ENCODE results near the gene PCNX2.

PCNX2 gene

DNA sequence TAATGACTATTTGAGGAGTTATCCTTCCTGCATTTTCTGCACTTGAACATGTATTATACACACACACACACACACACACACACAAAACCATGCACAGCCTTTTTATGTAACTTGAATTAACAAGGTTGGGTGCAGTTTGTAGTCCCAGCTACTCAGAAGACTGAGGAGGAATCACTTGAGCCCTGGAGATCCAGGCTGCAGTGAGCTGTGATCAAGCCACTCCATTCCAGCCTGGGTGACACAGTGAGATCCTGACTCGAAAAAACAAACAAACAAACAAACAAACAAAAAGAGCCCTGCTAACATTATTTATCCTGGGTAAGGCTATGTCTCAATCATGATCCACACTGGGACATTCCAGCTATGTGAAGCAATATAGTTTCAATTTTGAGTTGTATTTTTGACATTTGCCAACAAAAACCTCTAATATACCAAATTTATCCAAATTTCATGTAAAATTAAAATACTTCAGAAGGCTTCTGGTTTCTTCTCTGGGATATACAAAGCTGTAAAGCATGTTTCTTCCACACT lies 188.3 kb downstream of the PCNX2 start:
- DNase-seq (ENCODE audit: low read depth), result no peak
- no peak overlapping the region for H3K4me3 ChIP-seq (ENCODE audit: low read depth, low read length)
- TF ChIP-seq, protein P1, sequence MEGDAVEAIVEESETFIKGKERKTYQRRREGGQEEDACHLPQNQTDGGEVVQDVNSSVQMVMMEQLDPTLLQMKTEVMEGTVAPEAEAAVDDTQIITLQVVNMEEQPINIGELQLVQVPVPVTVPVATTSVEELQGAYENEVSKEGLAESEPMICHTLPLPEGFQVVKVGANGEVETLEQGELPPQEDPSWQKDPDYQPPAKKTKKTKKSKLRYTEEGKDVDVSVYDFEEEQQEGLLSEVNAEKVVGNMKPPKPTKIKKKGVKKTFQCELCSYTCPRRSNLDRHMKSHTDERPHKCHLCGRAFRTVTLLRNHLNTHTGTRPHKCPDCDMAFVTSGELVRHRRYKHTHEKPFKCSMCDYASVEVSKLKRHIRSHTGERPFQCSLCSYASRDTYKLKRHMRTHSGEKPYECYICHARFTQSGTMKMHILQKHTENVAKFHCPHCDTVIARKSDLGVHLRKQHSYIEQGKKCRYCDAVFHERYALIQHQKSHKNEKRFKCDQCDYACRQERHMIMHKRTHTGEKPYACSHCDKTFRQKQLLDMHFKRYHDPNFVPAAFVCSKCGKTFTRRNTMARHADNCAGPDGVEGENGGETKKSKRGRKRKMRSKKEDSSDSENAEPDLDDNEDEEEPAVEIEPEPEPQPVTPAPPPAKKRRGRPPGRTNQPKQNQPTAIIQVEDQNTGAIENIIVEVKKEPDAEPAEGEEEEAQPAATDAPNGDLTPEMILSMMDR (IDR thresholded peaks at IDR 0.05; ENCODE audit: control insufficient read depth, extremely low read depth, insufficient read depth), result no peak

DNA sequence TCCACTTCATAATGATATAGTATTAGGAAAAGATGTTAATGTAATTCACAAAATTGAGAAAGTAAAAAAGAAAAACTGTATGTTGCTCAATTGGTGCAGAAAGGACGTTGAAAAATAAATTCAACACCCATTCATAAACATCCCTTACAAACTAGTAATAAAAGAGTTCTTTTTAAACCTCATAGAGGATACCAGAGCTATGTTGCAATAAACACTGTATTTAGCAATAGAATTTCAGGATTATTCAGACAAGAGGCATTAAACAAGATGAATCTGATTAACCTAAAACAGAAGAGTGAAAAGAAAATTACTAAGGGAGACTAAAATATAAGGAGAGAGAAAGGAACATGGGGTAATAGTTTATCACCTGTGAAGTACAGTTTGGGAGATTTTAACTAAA lies 190.3 kb downstream of the PCNX2 start:
- no peak for DNase-seq (ENCODE audit: low read depth)

DNA sequence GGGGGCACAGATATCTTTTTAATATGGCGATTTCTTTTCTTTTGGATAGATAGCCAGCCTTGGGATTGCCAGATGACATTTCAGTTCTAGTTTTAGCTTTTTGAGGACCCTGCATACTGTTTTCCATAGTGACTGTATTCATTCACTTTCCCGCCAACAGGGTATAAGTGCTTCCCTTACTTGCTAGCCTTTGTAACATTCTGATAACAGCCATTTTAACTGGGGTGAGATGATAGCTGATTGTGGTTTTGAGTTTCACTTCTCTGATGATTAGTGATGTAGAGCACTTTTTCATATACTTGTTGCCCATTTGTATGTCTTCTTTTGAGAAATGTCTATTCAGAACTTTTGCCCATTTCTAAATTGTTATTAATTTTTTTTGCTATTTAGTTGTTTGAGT lies 193.2 kb downstream of the PCNX2 start:
- TF ChIP-seq, protein P1 (IDR thresholded peaks at IDR 0.05; ENCODE audit: control insufficient read depth, extremely low read depth, insufficient read depth), result no peak
- no peak overlapping the region for H3K4me3 ChIP-seq (ENCODE audit: low read depth, low read length)
- DNase-seq (ENCODE audit: low read depth), result no peak

More for the DNA sequence above, 190.3 kb downstream of the PCNX2 start:
- TF ChIP-seq, protein P1 (IDR thresholded peaks at IDR 0.05; ENCODE audit: control insufficient read depth, extremely low read depth, insufficient read depth), result no peak
- H3K4me3 ChIP-seq (ENCODE audit: low read depth, low read length), result no peak overlapping the region

DNA sequence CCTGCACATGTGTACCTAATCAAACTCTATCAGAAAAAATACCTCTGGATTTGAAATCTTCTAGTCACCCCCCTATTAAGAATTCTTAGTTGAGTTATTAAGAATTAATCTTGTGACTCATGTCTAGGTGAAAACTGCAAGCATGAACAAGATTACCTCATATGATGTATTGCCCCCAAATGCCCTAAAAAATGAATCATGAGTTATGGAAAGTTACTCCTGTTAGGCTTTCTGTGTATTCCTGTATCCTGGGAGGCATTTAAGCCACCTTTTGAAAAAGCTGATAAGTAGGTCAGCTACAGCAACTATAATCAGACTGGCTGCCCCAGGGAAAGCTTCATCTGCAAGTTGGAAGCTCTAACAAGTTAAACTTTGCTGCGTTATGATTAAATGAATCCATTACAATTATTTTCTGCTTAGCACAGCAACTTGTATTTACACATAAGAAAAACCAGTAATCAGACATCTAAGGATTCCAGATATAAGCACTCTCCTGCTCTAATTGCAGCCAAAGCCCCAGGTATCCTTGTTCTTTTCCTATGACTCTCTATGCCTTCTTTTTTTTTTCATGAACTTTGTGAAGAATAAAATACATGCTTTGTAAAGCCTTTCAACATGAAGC lies 197.5 kb downstream of the PCNX2 start:
- no peak overlapping the region for H3K4me3 ChIP-seq (ENCODE audit: low read depth, low read length)
- TF ChIP-seq, protein P1 (IDR thresholded peaks at IDR 0.05; ENCODE audit: control insufficient read depth, extremely low read depth, insufficient read depth), result no peak

DNA sequence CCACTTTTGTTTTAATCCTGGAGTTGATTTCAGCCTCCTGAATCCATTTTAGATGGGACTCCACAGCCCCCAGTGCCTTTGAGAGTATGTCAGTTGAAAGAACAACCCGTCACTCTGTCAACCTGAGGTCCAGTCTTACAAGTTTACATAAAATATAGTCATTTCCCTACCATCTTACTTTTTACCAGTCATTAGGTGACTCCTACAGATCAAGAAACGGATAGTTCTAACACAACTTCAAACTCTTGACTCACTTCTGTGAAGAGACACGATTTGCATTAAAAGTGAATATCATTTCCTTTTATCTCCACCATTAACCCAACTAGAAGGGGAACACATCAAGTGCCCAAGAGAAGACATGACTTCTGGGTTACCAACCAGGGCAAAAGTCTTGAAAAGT lies 198.0 kb downstream of the PCNX2 start:
- TF ChIP-seq, protein P1 (IDR thresholded peaks at IDR 0.05; ENCODE audit: control insufficient read depth, extremely low read depth, insufficient read depth), result no peak

More for the DNA sequence above, 197.5 kb downstream of the PCNX2 start:
- no peak for DNase-seq (ENCODE audit: low read depth)

DNA sequence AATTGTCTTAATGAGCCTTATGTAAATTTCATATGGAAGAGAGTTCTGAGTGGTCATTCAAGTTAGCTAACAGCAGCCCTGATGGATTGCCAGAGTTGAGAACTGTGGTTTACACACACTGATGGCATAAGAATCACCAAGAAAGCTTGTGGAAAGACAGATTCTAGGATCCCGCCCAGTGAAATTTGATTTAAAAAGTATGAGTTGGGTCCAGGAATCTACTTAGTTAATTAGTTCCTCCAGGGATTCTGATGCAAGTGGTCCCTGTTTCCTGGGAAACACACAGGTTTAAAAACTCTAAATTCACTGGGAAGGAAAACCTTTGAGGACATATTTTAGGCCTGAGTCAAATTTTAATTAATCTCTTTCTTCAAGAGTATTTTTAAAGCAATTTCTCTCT lies 200.8 kb downstream of the PCNX2 start:
- TF ChIP-seq, protein P1 (IDR thresholded peaks at IDR 0.05; ENCODE audit: control insufficient read depth, extremely low read depth, insufficient read depth), result no peak
- DNase-seq (ENCODE audit: low read depth), result no peak
- H3K4me3 ChIP-seq (ENCODE audit: low read depth, low read length), result no peak overlapping the region

More for the DNA sequence above, 198.0 kb downstream of the PCNX2 start:
- no peak overlapping the region for H3K4me3 ChIP-seq (ENCODE audit: low read depth, low read length)
- no peak for DNase-seq (ENCODE audit: low read depth)

DNA sequence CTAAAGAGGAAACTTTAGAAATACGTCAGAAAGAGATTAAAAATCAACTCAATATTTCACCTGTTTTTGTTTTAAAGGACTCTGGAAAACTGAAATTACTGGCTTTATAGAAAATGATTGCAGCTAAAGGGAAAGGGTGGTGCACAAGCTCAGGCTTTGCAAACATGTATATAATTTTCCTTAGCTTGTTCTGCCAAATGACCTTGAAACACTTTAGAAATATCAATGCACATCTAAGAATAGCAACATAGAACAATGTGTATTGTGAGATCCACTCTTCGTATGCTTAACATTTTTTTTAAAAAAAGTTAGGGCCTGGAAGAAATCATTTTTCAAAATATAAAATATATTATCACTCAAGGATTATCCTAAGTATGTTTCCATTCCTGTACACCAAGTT lies 201.3 kb downstream of the PCNX2 start:
- no peak overlapping the region for H3K4me3 ChIP-seq (ENCODE audit: low read depth, low read length)
- DNase-seq (ENCODE audit: low read depth), result no peak
- TF ChIP-seq, protein P1 (IDR thresholded peaks at IDR 0.05; ENCODE audit: control insufficient read depth, extremely low read depth, insufficient read depth), result no peak
